Body of pancreas (tissue), 4 donors: ENCODE results near the gene VPS35L. TPM values are rescaled to one million over a fixed set of nuclear protein-coding genes. Genes with fewer than 3 reads are reported as not detected.

Source experiments
- ATAC-seq: fragments of 150-250 bp; one replicate; pipeline ENCODE4 v1.9.1; 2016
- DNase-seq, 4 donors: peaks; one replicate each; pipeline ENCODE4 v3.0.0-alpha.2; 2019
- H3K27ac ChIP-seq, 4 donors: fragments of 200-600 bp; sonication (generic); 1 replicate in 3 of 4; 2 replicates in 1 of 4; pipeline versions ENCODE4 v1.5.1 to v1.6.1; 2016 to 2019; ENCODE audit warnings: mild to moderate bottlenecking in 1 of 4, mixed read lengths in 1 of 4, moderate library complexity in 1 of 4
- H3K27me3 ChIP-seq, 2 donors: fragments of 200-600 bp; sonication (generic); one replicate each; pipeline ENCODE4 v1.6.0; 2016; ENCODE audit warnings: mild to moderate bottlenecking in 1 of 2
- H3K36me3 ChIP-seq, 2 donors: fragments of 200-600 bp; sonication (generic); replicated peaks in 1 of 2; 2 replicates each; pipeline ENCODE4 v1.5.1; 2016; ENCODE audit warnings: low read depth in 2 of 2; ENCODE audit not compliant: insufficient read depth in 1 of 2
- H3K4me1 ChIP-seq: fragments of 200-600 bp; sonication (generic); one replicate; pipeline ENCODE4 v1.6.0; 2016
- H3K4me3 ChIP-seq, 2 donors: fragments of 200-600 bp; sonication (generic); 1 replicate in 1 of 2; 2 replicates in 1 of 2; pipeline ENCODE4 v1.5.1; 2016 to 2019
- H3K9me3 ChIP-seq, 3 donors: fragments of 200-600 bp; sonication (generic); 1 replicate in 2 of 3; 2 replicates in 1 of 3; pipeline ENCODE4 v1.5.1; 2016
- CTCF ChIP-seq, 7 experiments: fragments of 450-650 bp in 4 of 7; fragments of 200-600 bp in 3 of 7; sonication (generic) in 3 of 7; IDR thresholded peaks; one replicate each; pipeline ENCODE4 v1.5.1; 2016 to 2019; ENCODE audit warnings: antibody characterized with exemption in 7 of 7
- POLR2A ChIP-seq, 3 donors: fragments of 450-650 bp; IDR thresholded peaks; one replicate each; pipeline ENCODE4 v1.6.1; 2016; ENCODE audit warnings: antibody characterized with exemption in 3 of 3, mild to moderate bottlenecking in 2 of 3
- WGBS, 2 donors: methylation state at CpG; one replicate each; pipeline ENCODE4 v1.1.5; 2017; 5-methylcytosine and 5-hydroxymethylcytosine counted together
- intact Hi-C: fragments of 100-400 bp; cut with DNase I; formaldehyde crosslinking; loops from one replicate; pipeline ENCODE4 v1.15.1; 2023
- total RNA-seq, 2 donors: library from RNA; depleted of rRNA; stranded (reverse); fragments of >200 nt; gene quantifications; one replicate each; pipeline ENCODE4 v1.1.0, GENCODE V29; 2016

The VPS35L gene
- total RNA-seq, 2 donors from 2014 or later: 25.4 to 31.6 TPM

GRCh38 chr16:19588661-19589060, 33.2 kb downstream of the VPS35L start:
- 85 to 89% methylated on average over 5 of the region's 5 CpGs for WGBS, 2 donors
- intact Hi-C loops: no loop called here
- no peaks in the 10 kb centered on the region for H3K9me3 ChIP-seq
- no peak for TF ChIP-seq CTCF (IDR thresholded peaks at IDR 0.05)
- no peak for TF ChIP-seq POLR2A (IDR thresholded peaks at IDR 0.05)
- H3K4me3 ChIP-seq: no peak overlapping the region
- no peak overlapping the region for H3K27ac ChIP-seq
- no peaks in the 10 kb centered on the region for H3K27me3 ChIP-seq
- ATAC-seq (no peak), DNase-seq (no peak)
- H3K36me3 ChIP-seq: peaks cover 0 to 3% of the 10 kb centered on the region in 2 donors
- H3K4me1 ChIP-seq: no peaks in the 10 kb centered on the region

GRCh38 chr16:19589106-19589505, 33.6 kb downstream of the VPS35L start:
- Histone ChIP-seq H3K4me3 (no peak overlapping the region), H3K36me3 (peaks cover 0 to 3% of the 10 kb centered on the region in 2 donors), H3K27me3 (no peaks in the 10 kb centered on the region), H3K27ac (no peak overlapping the region), H3K9me3 (no peaks in the 10 kb centered on the region), H3K4me1 (no peaks in the 10 kb centered on the region)
- WGBS, 2 donors: 87 to 88% methylated on average over 5 of the region's 5 CpGs
- DNase-seq (no peak), ATAC-seq (no peak)
- TF ChIP-seq POLR2A (IDR thresholded peaks at IDR 0.05): no peak
- TF ChIP-seq CTCF (IDR thresholded peaks at IDR 0.05): no peak
- intact Hi-C loops: no loop called here

GRCh38 chr16:19589771-19590302, 34.3 kb downstream of the VPS35L start:
- H3K4me3 ChIP-seq: no peak overlapping the region
- TF ChIP-seq POLR2A (IDR thresholded peaks at IDR 0.05) (no peak), CTCF (IDR thresholded peaks at IDR 0.05) (no peak)
- no peaks in the 10 kb centered on the region for H3K9me3 ChIP-seq
- DNase-seq: no peak
- intact Hi-C loops: no loop called here
- H3K4me1 ChIP-seq: no peaks in the 10 kb centered on the region
- H3K27me3 ChIP-seq: no peaks in the 10 kb centered on the region
- no peak for ATAC-seq
- 49 to 60% methylated on average over 8 of the region's 8 CpGs for WGBS, 2 donors
- H3K27ac ChIP-seq: no peak overlapping the region
- H3K36me3 ChIP-seq: peaks cover 0 to 3% of the 10 kb centered on the region in 2 donors

- no peak overlapping the region for H3K27ac ChIP-seq
- no peak for TF ChIP-seq CTCF (IDR thresholded peaks at IDR 0.05)
- no peak for TF ChIP-seq POLR2A (IDR thresholded peaks at IDR 0.05)
- H3K4me3 ChIP-seq: no peak overlapping the region
- 71 to 72% methylated on average over 18 to 19 of the region's 19 CpGs for WGBS, 2 donors
- intact Hi-C loops: no loop called here
- peaks cover 0 to 3% of the 10 kb centered on the region in 2 donors for H3K36me3 ChIP-seq
- DNase-seq (peak; percentile 37 to 81 (median 67)), ATAC-seq (peak; percentile 78)
- H3K27me3 ChIP-seq: no peaks in the 10 kb centered on the region
- H3K4me1 ChIP-seq: peaks cover 4% of the 10 kb centered on the region
- no peaks in the 10 kb centered on the region for H3K9me3 ChIP-seq
These were observed 39.7 kb downstream of the VPS35L start for GRCh38 chr16:19595043-19595767.
